Esophagus squamous epithelium (tissue), 5 donors: ENCODE results near the gene PRKG1. TPM values are rescaled to one million over a fixed set of nuclear protein-coding genes. Genes with fewer than 3 reads are reported as not detected.

Experiments used
- DNase-seq: peaks from one replicate; lab custom pipeline; 2025; lab: John Stamatoyannopoulos, UW
- H3K27ac ChIP-seq, 4 donors: fragments of 200-600 bp; sonication (generic); one replicate each; pipeline ENCODE4 v1.5.1; 2016 to 2019; ENCODE audit warnings: mild to moderate bottlenecking in 1 of 4
- H3K27me3 ChIP-seq, 4 donors: fragments of 200-600 bp; sonication (generic); 1 replicate in 3 of 4; 2 replicates in 1 of 4; pipeline versions ENCODE4 v1.5.1 to v1.6.0; 2017 to 2021; ENCODE audit warnings: antibody characterized with exemption in 1 of 4
- H3K36me3 ChIP-seq, 3 donors: fragments of 200-600 bp; sonication (generic); one replicate each; pipeline ENCODE4 v1.5.1; 2016 to 2019
- H3K4me1 ChIP-seq, 3 donors: fragments of 200-600 bp; sonication (generic); one replicate each; pipeline ENCODE4 v1.5.1; 2017 to 2019
- H3K4me3 ChIP-seq, 4 donors: fragments of 200-600 bp; sonication (generic); 1 replicate in 3 of 4; 2 replicates in 1 of 4; pipeline ENCODE4 v1.5.1; 2016 to 2019; ENCODE audit warnings: mild to moderate bottlenecking in 2 of 4, moderate library complexity in 1 of 4
- H3K9me3 ChIP-seq, 3 donors: fragments of 200-600 bp; sonication (generic); one replicate each; pipeline ENCODE4 v1.5.1; 2016 to 2019
- POLR2A ChIP-seq, 4 donors: fragments of 450-650 bp; IDR thresholded peaks; one replicate each; pipeline ENCODE4 v1.6.1; 2017; ENCODE audit warnings: antibody characterized with exemption in 4 of 4, mild to moderate bottlenecking in 4 of 4, moderate library complexity in 3 of 4
- WGBS, 2 donors: methylation state at CpG; one replicate each; pipeline ENCODE4 v1.1.5; 2018; 5-methylcytosine and 5-hydroxymethylcytosine counted together
- intact Hi-C: fragments of 100-400 bp; cut with DNase I; formaldehyde crosslinking; loops from one replicate; pipeline ENCODE4 v1.15.0; 2022
- total RNA-seq, 4 donors: library from RNA; depleted of rRNA; stranded (reverse); fragments of >200 nt; gene quantifications; one replicate each; pipeline ENCODE4 v1.1.0, GENCODE V29; 2016
- TF ChIP-seq, protein P1 (sequence below), 6 experiments: fragments of 450-650 bp in 4 of 6; fragments of 200-600 bp in 2 of 6; sonication (generic) in 2 of 6; IDR thresholded peaks; one replicate each; pipeline ENCODE4 v1.5.1; 2016 to 2019; ENCODE audit warnings: antibody characterized with exemption in 6 of 6, mild to moderate bottlenecking in 4 of 6, moderate library complexity in 4 of 6
- donor health status: DM: yes; HTN: yes; CAD: no.

The PRKG1 gene
- total RNA-seq, 4 donors from 2014 or later = 2.0 to 10.9 (median 3.8) TPM

DNA sequence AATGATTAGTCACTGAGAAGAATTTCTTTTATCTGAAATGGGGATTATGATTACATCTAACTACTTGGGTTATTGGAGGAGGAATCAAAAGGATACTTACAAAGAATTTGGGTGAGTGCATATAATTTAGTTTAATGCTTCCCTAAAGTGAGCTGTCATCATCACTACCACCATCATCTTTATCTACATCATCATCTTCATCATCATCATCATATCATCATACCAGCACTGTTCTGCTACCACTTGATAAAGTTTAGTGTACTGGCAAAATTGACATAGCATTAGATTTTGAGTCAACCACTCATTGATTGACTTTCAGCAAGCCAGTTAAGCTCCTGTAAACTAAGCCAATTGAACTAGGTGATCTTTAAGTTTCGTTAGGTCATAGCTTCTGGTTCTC lies 994.2 kb downstream of the PRKG1 start:
- no peak overlapping the region for H3K4me3 ChIP-seq
- H3K4me1 ChIP-seq = no peaks in the 10 kb centered on the region
- no peak overlapping the region for H3K27ac ChIP-seq
- no peaks in the 10 kb centered on the region for H3K36me3 ChIP-seq
- TF ChIP-seq, protein P1, sequence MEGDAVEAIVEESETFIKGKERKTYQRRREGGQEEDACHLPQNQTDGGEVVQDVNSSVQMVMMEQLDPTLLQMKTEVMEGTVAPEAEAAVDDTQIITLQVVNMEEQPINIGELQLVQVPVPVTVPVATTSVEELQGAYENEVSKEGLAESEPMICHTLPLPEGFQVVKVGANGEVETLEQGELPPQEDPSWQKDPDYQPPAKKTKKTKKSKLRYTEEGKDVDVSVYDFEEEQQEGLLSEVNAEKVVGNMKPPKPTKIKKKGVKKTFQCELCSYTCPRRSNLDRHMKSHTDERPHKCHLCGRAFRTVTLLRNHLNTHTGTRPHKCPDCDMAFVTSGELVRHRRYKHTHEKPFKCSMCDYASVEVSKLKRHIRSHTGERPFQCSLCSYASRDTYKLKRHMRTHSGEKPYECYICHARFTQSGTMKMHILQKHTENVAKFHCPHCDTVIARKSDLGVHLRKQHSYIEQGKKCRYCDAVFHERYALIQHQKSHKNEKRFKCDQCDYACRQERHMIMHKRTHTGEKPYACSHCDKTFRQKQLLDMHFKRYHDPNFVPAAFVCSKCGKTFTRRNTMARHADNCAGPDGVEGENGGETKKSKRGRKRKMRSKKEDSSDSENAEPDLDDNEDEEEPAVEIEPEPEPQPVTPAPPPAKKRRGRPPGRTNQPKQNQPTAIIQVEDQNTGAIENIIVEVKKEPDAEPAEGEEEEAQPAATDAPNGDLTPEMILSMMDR (IDR thresholded peaks at IDR 0.05) = no peak
- no peak for TF ChIP-seq POLR2A (IDR thresholded peaks at IDR 0.05)
- no peak for DNase-seq
- H3K27me3 ChIP-seq = no peaks in the 10 kb centered on the region
- H3K9me3 ChIP-seq = no peaks in the 10 kb centered on the region
- whole genome bisulfite sequencing, 2 donors = 75% methylated on average over 1 of the region's 1 CpG; no CpG with 5 or more reads in 1 of the 2 donors
- intact Hi-C loops = no loop called here

GRCh38 chr10:52071814-52072213 lies 997.5 kb downstream of the PRKG1 start:
- WGBS, 2 donors = 58 to 65% methylated on average over 7 of the region's 7 CpGs
- H3K27me3 ChIP-seq = no peaks in the 10 kb centered on the region
- TF ChIP-seq, protein P1 (IDR thresholded peaks at IDR 0.05) = no peak
- TF ChIP-seq POLR2A (IDR thresholded peaks at IDR 0.05) = no peak
- no peak overlapping the region for H3K4me3 ChIP-seq
- no peaks in the 10 kb centered on the region for H3K36me3 ChIP-seq
- intact Hi-C loops = no loop called here
- H3K9me3 ChIP-seq = no peaks in the 10 kb centered on the region
- DNase-seq = no peak
- no peak overlapping the region for H3K27ac ChIP-seq
- H3K4me1 ChIP-seq = no peaks in the 10 kb centered on the region

DNA sequence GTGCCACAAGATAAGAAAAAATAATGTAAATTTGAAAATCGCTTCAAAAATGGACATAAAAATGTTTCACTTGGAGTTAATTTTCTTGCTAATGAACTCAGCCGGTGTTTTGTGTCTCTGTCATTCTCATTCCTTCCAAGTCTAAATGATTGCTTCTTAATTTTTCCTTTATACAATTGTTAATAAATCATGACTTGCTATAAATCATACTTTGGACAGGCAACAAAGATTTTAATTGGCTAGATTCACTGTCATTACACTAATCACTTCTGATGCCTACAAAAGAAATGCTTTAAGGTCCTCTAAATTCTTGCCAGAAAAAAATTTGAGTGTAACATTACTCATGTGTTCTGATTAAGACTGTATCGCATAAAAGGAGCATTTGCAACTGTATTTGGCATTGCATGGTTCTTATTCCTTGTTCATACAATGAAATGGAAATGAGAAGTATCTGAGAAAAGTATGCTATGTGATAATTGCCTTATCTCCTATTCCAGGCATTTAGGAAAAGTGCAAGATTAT lies 1000.3 kb downstream of the PRKG1 start:
- Histone ChIP-seq H3K27ac (no peak overlapping the region), H3K4me1 (no peaks in the 10 kb centered on the region), H3K4me3 (no peak overlapping the region), H3K9me3 (no peaks in the 10 kb centered on the region), H3K27me3 (no peaks in the 10 kb centered on the region), H3K36me3 (no peaks in the 10 kb centered on the region)
- TF ChIP-seq, protein P1 (IDR thresholded peaks at IDR 0.05) = no peak
- no peak for TF ChIP-seq POLR2A (IDR thresholded peaks at IDR 0.05)
- no peak for DNase-seq
- intact Hi-C loops = no loop called here
- WGBS, 2 donors = 34 to 43% methylated on average over 3 of the region's 3 CpGs

- intact Hi-C loops = no loop called here
- Histone ChIP-seq H3K4me1 (no peaks in the 10 kb centered on the region), H3K27ac (no peak overlapping the region), H3K36me3 (no peaks in the 10 kb centered on the region), H3K4me3 (no peak overlapping the region), H3K9me3 (no peaks in the 10 kb centered on the region), H3K27me3 (no peaks in the 10 kb centered on the region)
- WGBS, 2 donors = 85 to 90% methylated on average over 7 of the region's 7 CpGs
- TF ChIP-seq, protein P1 (IDR thresholded peaks at IDR 0.05) = no peak
- TF ChIP-seq POLR2A (IDR thresholded peaks at IDR 0.05) = no peak
- DNase-seq = no peak
Observed at GRCh38 chr10:52077814-52078213, 1003.5 kb downstream of the PRKG1 start.

DNA sequence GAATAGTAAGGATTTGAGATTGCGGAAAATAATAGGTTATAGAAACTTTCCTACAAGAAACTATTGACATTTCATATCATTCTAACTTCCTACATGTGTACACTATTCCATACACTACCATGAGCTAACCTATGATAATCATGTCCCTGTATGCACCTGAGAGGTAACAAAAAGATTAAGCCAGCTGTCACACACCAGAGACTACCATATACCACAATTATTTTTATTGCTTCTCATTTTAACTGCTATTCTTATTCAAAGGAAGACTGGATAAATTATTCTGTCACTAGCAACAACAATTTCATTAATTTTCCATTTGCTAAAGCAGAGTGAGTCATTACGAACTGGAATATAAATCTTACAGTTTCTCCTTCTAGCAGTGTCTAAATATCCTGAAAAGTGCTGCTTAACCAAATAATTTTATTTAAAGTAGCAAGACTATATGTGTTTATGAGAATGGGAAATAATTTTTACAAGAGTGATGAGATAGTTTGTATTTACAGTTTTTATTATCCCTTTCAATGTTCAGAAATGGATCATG lies 1004.2 kb downstream of the PRKG1 start:
- Histone ChIP-seq H3K4me3 (no peak overlapping the region), H3K4me1 (no peaks in the 10 kb centered on the region), H3K36me3 (no peaks in the 10 kb centered on the region), H3K9me3 (no peaks in the 10 kb centered on the region), H3K27ac (no peak overlapping the region), H3K27me3 (no peaks in the 10 kb centered on the region)
- intact Hi-C loops = no loop called here
- 67 to 71% methylated on average over 2 of the region's 2 CpGs for WGBS, 2 donors
- no peak for DNase-seq
- TF ChIP-seq POLR2A (IDR thresholded peaks at IDR 0.05) = no peak
- TF ChIP-seq, protein P1 (IDR thresholded peaks at IDR 0.05) = no peak
